Transverse colon (tissue), 4 donors: ENCODE measurements around the gene NR3C1. TPM values are rescaled to one million over a fixed set of nuclear protein-coding genes. Genes with fewer than 3 reads are reported as not detected.

Experiments
- DNase-seq: peaks from one replicate; pipeline ENCODE4 v3.0.0-alpha.2; 2019
- H3K27ac ChIP-seq, 4 donors: fragments of 200-600 bp; sonication (generic); 2 replicates each; pipeline ENCODE4 v1.5.1; 2016 to 2018; ENCODE audit warnings: inconsistent platforms in 4 of 4
- H3K27me3 ChIP-seq: fragments of 200-600 bp; sonication (generic); 2 replicates; pipeline ENCODE4 v1.5.1; 2017; ENCODE audit warnings: inconsistent platforms
- H3K36me3 ChIP-seq, 4 donors: fragments of 200-600 bp; sonication (generic); 2 replicates each; pipeline ENCODE4 v1.5.1; 2017 to 2019; ENCODE audit warnings: inconsistent platforms in 4 of 4
- H3K4me1 ChIP-seq, 4 donors: fragments of 200-600 bp; sonication (generic); 2 replicates each; pipeline ENCODE4 v1.5.1; 2017 to 2020; ENCODE audit warnings: inconsistent platforms in 4 of 4
- H3K4me3 ChIP-seq, 4 donors: fragments of 200-600 bp; sonication (generic); 1 replicate in 1 of 4; 2 replicates in 3 of 4; pipeline versions ENCODE4 v1.5.1 to v1.6.1; 2017 to 2019; ENCODE audit warnings: inconsistent platforms in 4 of 4
- H3K9me3 ChIP-seq, 2 donors: fragments of 200-600 bp; sonication (generic); 2 replicates each; pipeline ENCODE4 v1.5.1; 2017 to 2019; ENCODE audit warnings: inconsistent platforms in 2 of 2
- EP300 ChIP-seq: sonication (generic); formaldehyde crosslinking; IDR thresholded peaks from one replicate; pipeline ENCODE4 v1.6.1; 2017; ENCODE audit warnings: antibody characterized with exemption, low read depth
- POLR2A ChIP-seq: fragments of 450-650 bp; IDR thresholded peaks from one replicate; pipeline ENCODE4 v1.6.1; 2016; ENCODE audit warnings: antibody characterized with exemption, mild to moderate bottlenecking, moderate library complexity
- POLR2AphosphoS5 ChIP-seq, 3 donors: sonication (generic); formaldehyde crosslinking; IDR thresholded peaks; one replicate each; pipeline ENCODE4 v1.6.1; 2016; ENCODE audit warnings: antibody characterized with exemption in 3 of 3
- WGBS, 2 donors: methylation state at CpG; one replicate each; pipeline ENCODE4 v1.1.5; 2018; ENCODE audit warnings: low coverage in 1 of 2; 5-methylcytosine and 5-hydroxymethylcytosine counted together
- in situ Hi-C, 4 donors: fragments of 200-750 bp; cut with MboI; loops; one replicate each; pipeline versions ENCODE4 v1.15.0 to v1.15.1; 2017; ENCODE audit warnings: low sequenced_read_pairs in 3 of 4, low pct_ligation_motif_present in 1 of 4, low pct_unique_long_range_greater_than_20kb in 1 of 4
- intact Hi-C: fragments of 100-400 bp; cut with DNase I; formaldehyde crosslinking; loops from one replicate; pipeline ENCODE4 v1.15.1; 2023; ENCODE audit warnings: low total_unique reads
- total RNA-seq, 4 donors: library from RNA; depleted of rRNA; stranded (reverse); fragments of >200 nt; gene quantifications; one replicate each; pipeline ENCODE4 v1.1.0, GENCODE V29; 2016
- TF ChIP-seq, protein P1 (sequence below), 5 experiments: fragments of 200-600 bp in 3 of 5; fragments of 450-650 bp in 2 of 5; sonication (generic) in 3 of 5; IDR thresholded peaks; 1 replicate in 2 of 5; 2 replicates in 3 of 5; pipeline ENCODE4 v1.5.1; 2016 to 2017; ENCODE audit warnings: antibody characterized with exemption in 5 of 5, inconsistent platforms in 3 of 5, mild to moderate bottlenecking in 2 of 5, moderate library complexity in 1 of 5

Gene NR3C1
- total RNA-seq, 4 donors from 2014 or later = 8.4 to 37.7 (median 30.3) TPM

- Histone ChIP-seq H3K9me3 (no peaks in the 10 kb centered on the region), H3K4me1 (no peaks in the 10 kb centered on the region), H3K27me3 (no peaks in the 10 kb centered on the region), H3K27ac (no peak overlapping the region), H3K4me3 (no peak overlapping the region), H3K36me3 (no peaks in the 10 kb centered on the region)
- DNase-seq = no peak
- 65 to 79% methylated on average over 2 of the region's 2 CpGs for WGBS, 2 donors
- in situ Hi-C loops = no loop called here
- no peak for TF ChIP-seq POLR2A
- TF ChIP-seq EP300 = no peak
- TF ChIP-seq POLR2AphosphoS5 (IDR thresholded peaks at IDR 0.05) = no peak
- TF ChIP-seq, protein P1, sequence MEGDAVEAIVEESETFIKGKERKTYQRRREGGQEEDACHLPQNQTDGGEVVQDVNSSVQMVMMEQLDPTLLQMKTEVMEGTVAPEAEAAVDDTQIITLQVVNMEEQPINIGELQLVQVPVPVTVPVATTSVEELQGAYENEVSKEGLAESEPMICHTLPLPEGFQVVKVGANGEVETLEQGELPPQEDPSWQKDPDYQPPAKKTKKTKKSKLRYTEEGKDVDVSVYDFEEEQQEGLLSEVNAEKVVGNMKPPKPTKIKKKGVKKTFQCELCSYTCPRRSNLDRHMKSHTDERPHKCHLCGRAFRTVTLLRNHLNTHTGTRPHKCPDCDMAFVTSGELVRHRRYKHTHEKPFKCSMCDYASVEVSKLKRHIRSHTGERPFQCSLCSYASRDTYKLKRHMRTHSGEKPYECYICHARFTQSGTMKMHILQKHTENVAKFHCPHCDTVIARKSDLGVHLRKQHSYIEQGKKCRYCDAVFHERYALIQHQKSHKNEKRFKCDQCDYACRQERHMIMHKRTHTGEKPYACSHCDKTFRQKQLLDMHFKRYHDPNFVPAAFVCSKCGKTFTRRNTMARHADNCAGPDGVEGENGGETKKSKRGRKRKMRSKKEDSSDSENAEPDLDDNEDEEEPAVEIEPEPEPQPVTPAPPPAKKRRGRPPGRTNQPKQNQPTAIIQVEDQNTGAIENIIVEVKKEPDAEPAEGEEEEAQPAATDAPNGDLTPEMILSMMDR (IDR thresholded peaks at IDR 0.05) = no peak
- intact Hi-C loops = no loop called here
Observed at GRCh38 chr5:143236682-143237081, 166.8 kb downstream of the NR3C1 start.

DNA sequence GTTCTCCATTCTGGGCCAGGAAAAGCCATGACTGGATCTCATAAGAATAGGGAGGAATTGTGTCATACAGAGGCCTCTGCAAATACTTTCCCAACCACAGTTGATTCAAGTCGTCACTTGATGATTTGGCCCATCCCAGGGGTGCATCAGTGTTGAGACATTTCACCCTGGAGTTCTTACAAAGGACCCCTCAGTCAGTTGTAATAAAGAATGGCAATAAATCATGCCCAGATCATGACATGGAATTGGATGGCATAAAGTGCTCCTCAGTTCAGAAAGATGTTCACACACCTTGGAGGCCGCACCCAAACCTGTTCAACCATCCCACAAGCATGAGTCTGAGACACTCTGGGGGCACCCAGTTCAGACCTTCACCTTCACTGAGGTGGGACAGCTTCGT is 168.1 kb downstream of the NR3C1 start:
- TF ChIP-seq POLR2AphosphoS5 (IDR thresholded peaks at IDR 0.05) = no peak
- no peak for TF ChIP-seq EP300
- TF ChIP-seq, protein P1 (IDR thresholded peaks at IDR 0.05) = no peak
- TF ChIP-seq POLR2A = no peak
- in situ Hi-C loops = no loop called here
- Histone ChIP-seq H3K4me3 (no peak overlapping the region), H3K27ac (no peak overlapping the region), H3K36me3 (no peaks in the 10 kb centered on the region), H3K27me3 (no peaks in the 10 kb centered on the region), H3K9me3 (no peaks in the 10 kb centered on the region), H3K4me1 (no peaks in the 10 kb centered on the region)
- DNase-seq = no peak
- WGBS, 2 donors = 86 to 90% methylated on average over 3 of the region's 3 CpGs
- intact Hi-C loops = no loop called here

DNA sequence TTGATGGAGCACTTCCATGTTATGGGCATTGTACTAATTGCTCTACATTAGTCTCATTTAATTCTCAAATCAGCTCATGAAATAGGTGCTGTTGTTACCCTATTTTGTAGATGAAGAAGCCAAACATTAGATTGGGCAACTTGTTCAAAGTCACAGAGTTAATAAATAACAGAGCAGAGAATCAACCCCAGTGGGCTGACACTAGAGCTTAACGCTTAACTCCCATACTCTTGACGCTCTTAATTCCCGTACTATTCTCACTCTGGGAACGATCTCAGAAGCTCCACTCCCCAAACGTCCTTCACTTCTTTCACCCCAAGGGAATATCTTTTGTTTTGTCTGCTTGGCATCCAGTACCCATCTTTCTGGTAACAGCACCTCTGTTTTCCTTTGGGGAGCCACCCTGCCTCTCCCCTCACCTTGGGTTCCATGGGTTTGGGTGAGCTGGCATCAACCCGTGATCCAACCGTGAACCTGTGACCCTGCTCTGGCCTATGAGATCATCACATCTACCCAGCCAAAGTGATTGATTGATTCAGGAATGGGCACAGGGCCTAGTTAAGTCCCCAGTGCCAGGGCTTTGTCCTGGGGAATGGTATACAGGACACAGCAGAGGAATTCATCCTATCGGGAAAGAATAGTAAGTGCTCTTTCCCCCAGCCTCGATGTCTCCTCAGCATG is 169.2 kb downstream of the NR3C1 start:
- no peaks in the 10 kb centered on the region for H3K36me3 ChIP-seq
- H3K27ac ChIP-seq = no peak overlapping the region
- H3K4me3 ChIP-seq = no peak overlapping the region
- no peaks in the 10 kb centered on the region for H3K27me3 ChIP-seq
- peaks cover 0 to 3% (median 0%) of the 10 kb centered on the region in 4 donors for H3K4me1 ChIP-seq
- intact Hi-C loops = no loop called here
- no peak for TF ChIP-seq EP300
- no peak for TF ChIP-seq POLR2A
- no peak for TF ChIP-seq POLR2AphosphoS5 (IDR thresholded peaks at IDR 0.05)
- TF ChIP-seq, protein P1 (IDR thresholded peaks at IDR 0.05) = no peak
- no peak for DNase-seq
- in situ Hi-C loops = no loop called here
- H3K9me3 ChIP-seq = no peaks in the 10 kb centered on the region
- 85 to 91% methylated on average over 5 to 9 of the region's 9 CpGs for WGBS, 2 donors

DNA sequence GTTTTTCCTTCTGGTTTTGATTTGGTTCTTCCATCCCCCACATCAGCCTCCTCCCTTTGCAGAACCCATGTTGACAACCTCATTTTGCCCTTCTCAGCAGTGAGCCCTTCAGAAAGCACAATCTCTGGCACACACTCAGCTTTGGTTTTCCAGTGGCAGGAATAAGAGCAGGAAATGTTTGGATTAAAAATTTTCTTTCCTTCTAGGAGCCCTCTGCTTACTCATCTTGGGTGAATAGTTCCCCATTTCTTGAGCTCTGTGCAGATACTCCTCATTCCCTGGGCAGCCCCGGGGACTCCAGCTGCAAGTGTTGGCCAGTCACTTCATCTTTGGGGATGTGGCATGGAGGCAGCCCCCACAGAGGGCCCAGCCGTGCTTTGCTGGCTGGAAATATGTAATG is 170.5 kb downstream of the NR3C1 start:
- 82% methylated on average over 2 of the region's 2 CpGs; no CpG with 5 or more reads in 1 of the 2 donors for WGBS, 2 donors
- Histone ChIP-seq H3K36me3 (no peaks in the 10 kb centered on the region), H3K4me1 (peaks cover 0 to 3% (median 0%) of the 10 kb centered on the region in 4 donors), H3K9me3 (no peaks in the 10 kb centered on the region), H3K27me3 (no peaks in the 10 kb centered on the region), H3K4me3 (no peak overlapping the region), H3K27ac (no peak overlapping the region)
- TF ChIP-seq EP300 = no peak
- intact Hi-C loops = no loop called here
- in situ Hi-C loops = no loop called here
- DNase-seq = no peak
